Measurements from ENCODE around the gene GPR161. TPM values are rescaled to one million over a fixed set of nuclear protein-coding genes. Genes with fewer than 3 reads are reported as not detected.

GPR161 gene
- total and polyA plus RNA-seq, 9 of the 15 experiments (the other 6 are each of a cell fraction or from before 2014, with no cell fraction given) = 0.15 to 2.4 (median 0.76) TPM

DNA sequence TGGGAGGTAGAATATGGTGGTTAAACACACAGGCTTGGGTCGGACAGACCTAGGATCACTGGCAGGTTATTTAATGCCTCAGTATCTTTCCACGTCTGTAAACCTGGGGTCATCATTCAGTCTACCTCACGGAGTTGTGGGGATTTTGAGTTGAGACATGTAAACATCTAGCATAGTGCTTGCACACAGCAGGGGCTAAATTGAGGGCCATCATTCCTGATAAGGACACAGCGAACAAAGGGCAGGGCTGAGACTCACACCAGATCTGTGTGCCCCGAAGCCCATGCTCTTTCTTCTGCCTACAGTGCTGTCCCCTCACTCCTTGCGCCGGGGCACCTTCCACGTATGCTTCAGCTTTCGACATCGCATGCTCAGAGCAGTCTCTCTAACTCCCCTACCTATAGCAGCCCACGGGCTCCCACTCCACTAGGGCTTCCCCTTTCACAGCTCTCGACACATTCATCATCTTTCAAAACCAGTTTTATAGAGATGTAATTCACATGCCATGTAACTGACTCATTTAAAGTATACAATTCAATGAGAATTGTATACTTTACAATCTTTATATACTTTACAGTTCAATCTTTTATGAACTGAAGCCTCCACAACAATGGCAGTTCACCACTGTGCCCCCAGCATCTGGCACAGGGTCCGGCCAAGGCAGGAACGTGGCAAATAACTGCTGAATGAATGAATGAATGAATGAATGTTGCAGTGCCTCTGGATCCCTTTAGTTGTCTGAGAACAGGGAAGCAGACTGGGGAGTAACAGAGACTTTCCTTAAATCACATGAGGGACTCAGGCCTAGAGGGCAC is 48.0 kb downstream of the GPR161 start:
- Histone ChIP-seq H3K4me3 (no peak overlapping the region), H3K27ac (ENCODE audit: extremely low read depth, low read depth, low read length) (no peak overlapping the region)
- 45% methylated on average over 14 of the region's 14 CpGs for WGBS (ENCODE audit: insufficient coverage, low coverage, missing lambda C conversion rate)

DNA sequence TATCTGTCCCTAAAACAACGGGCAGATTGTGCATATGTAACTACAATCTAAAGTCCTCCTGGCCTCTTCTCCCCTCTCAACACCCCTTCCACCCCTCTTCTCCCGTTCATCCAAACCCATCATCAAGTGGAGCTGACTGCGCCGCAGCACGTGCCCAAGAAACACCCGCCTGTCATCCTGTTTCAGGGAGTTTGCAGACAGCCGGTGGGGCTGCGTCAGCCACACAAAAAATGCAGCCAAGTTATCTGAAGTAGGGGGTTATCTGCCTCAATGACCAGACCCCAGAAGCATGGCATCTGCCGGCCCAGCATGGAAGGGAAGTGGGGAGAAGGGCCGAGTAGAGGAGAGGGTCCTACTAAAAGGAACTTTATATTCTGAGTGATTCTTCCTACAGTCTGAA is 49.0 kb downstream of the GPR161 start:
- Histone ChIP-seq H3K4me1 (replicated peaks in 1 of 2; ENCODE audit: control insufficient read depth in 2 of 2, insufficient read depth in 2 of 2, low read length in 2 of 2) (peaks cover 3 to 15% of the 10 kb centered on the region in 2 experiments; a peak in 4 of 5 replicates), H3K9me1 (ENCODE audit: control insufficient read depth, insufficient read depth, low read length) (no peaks in the 10 kb centered on the region), H3K4me2 (ENCODE audit: insufficient read depth, low read length) (no peak overlapping the region), H3K9me3 (replicated peaks; ENCODE audit: control insufficient read depth, insufficient read depth, low read depth, low read length) (no peaks in the 10 kb centered on the region), H2AFZ (ENCODE audit: low read depth, low read length) (no peak overlapping the region), H4K20me1 (replicated peaks; ENCODE audit: control insufficient read depth, insufficient read depth, low read length) (no peaks in the 10 kb centered on the region), H3K9ac (ENCODE audit: insufficient read depth in 1 of 2, low read depth in 2 of 2, low read length in 2 of 2) (no peak overlapping the region), H3K4me3 (no peak overlapping the region), H3K79me2 (ENCODE audit: control insufficient read depth, insufficient read depth, low read length) (no peaks in the 10 kb centered on the region), H3K27ac (ENCODE audit: extremely low read depth, low read depth, low read length) (no peak overlapping the region), H3K36me3 (ENCODE audit: control insufficient read depth, insufficient read depth, low read length) (no peaks in the 10 kb centered on the region), H3K27me3 (ENCODE audit: control insufficient read depth in 2 of 2, insufficient read depth in 2 of 2, low read length in 2 of 2) (peaks cover 0 to 5% of the 10 kb centered on the region in 2 experiments; a peak in 1 of 5 replicates)
- CTCF ChIA-PET (ENCODE audit: low intra/inter-chr PET ratio) = interaction anchor here (0.5 kb wide), 1 partner anchor 23 kb away, joined by 3 read pairs; no protein-coding TSS in a partner anchor
- intact Hi-C loops (cut with micrococcal nuclease) = loop anchor here (10.0 kb wide), 2 partner anchors 403 to 483 kb away; no protein-coding TSS in a partner anchor
- in situ Hi-C loops (cut with MboI) = no loop called here
- FAIRE-seq = no peak
- WGBS (ENCODE audit: insufficient coverage, low coverage, missing lambda C conversion rate) = 33% methylated on average over 10 of the region's 10 CpGs
- DNase-seq (ENCODE audit: extremely low read depth in 1 of 4, low spot score in 3 of 4) = no peak
- no peak for ATAC-seq
- no TSS peak for BruUV-seq (replicated peaks)
- TF ChIP-seq, protein P1, sequence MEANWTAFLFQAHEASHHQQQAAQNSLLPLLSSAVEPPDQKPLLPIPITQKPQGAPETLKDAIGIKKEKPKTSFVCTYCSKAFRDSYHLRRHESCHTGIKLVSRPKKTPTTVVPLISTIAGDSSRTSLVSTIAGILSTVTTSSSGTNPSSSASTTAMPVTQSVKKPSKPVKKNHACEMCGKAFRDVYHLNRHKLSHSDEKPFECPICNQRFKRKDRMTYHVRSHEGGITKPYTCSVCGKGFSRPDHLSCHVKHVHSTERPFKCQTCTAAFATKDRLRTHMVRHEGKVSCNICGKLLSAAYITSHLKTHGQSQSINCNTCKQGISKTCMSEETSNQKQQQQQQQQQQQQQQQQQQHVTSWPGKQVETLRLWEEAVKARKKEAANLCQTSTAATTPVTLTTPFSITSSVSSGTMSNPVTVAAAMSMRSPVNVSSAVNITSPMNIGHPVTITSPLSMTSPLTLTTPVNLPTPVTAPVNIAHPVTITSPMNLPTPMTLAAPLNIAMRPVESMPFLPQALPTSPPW (CRISPR knock-in tag; IDR thresholded peaks at IDR 0.05) = no peak
- peak; percentile 29; the same call in 1 of the 2 replicates for TF ChIP-seq BHLHE40 (IDR thresholded peaks at IDR 0.05; ENCODE audit: low read length)
- POLR2A ChIA-PET = no interaction called here

More for the DNA sequence above, 48.0 kb downstream of the GPR161 start:
- H4K20me1 ChIP-seq (replicated peaks; ENCODE audit: control insufficient read depth, insufficient read depth, low read length) = no peaks in the 10 kb centered on the region
- DNase-seq (ENCODE audit: extremely low read depth in 1 of 4, low spot score in 3 of 4) (no peak), FAIRE-seq (peak; percentile 29), ATAC-seq (no peak)
- H3K4me1 ChIP-seq (replicated peaks in 1 of 2; ENCODE audit: control insufficient read depth in 2 of 2, insufficient read depth in 2 of 2, low read length in 2 of 2) = peaks cover 3 to 17% of the 10 kb centered on the region in 2 experiments; a peak in 4 of 5 replicates
- in situ Hi-C loops (cut with MboI) (no loop called here), intact Hi-C loops (cut with micrococcal nuclease) (loop anchor here (10.0 kb wide), 2 partner anchors 404 to 484 kb away; no protein-coding TSS in a partner anchor)
- H2AFZ ChIP-seq (ENCODE audit: low read depth, low read length) = no peak overlapping the region
- no peaks in the 10 kb centered on the region for H3K9me3 ChIP-seq (replicated peaks; ENCODE audit: control insufficient read depth, insufficient read depth, low read depth, low read length)
- H3K79me2 ChIP-seq (ENCODE audit: control insufficient read depth, insufficient read depth, low read length) = no peaks in the 10 kb centered on the region
- ChIA-PET CTCF (ENCODE audit: low intra/inter-chr PET ratio) (interaction anchor here (0.6 kb wide), 1 partner anchor 67 kb away, joined by 4 read pairs; no protein-coding TSS in a partner anchor), POLR2A (interaction anchor here (0.5 kb wide), 1 partner anchor 41 kb away, joined by 3 read pairs; no protein-coding TSS in a partner anchor)
- H3K36me3 ChIP-seq (ENCODE audit: control insufficient read depth, insufficient read depth, low read length) = no peaks in the 10 kb centered on the region
- H3K9ac ChIP-seq (ENCODE audit: insufficient read depth in 1 of 2, low read depth in 2 of 2, low read length in 2 of 2) = peak overlapping the region in 1 of 2 experiments; percentile 70; a peak in 1 of 4 replicates
- no TSS peak for BruUV-seq (replicated peaks)
- H3K4me2 ChIP-seq (ENCODE audit: insufficient read depth, low read length) = no peak overlapping the region
- TF ChIP-seq DNMT1 (IDR thresholded peaks at IDR 0.05) = no peak
- TF ChIP-seq ZNF24 (IDR thresholded peaks at IDR 0.05) = peak; percentile 83
- peaks cover 0 to 15% of the 10 kb centered on the region in 2 experiments; a peak in 1 of 5 replicates for H3K27me3 ChIP-seq (ENCODE audit: control insufficient read depth in 2 of 2, insufficient read depth in 2 of 2, low read length in 2 of 2)
- no peaks in the 10 kb centered on the region for H3K9me1 ChIP-seq (ENCODE audit: control insufficient read depth, insufficient read depth, low read length)

All from K562 (cell line).